NCI-H2196 treated with DMSO at 0.1 percent for 48 hours (cell line): ENCODE measurements around the gene NIN.
"Not testable (repeated sequence)": the region's sequence is repeated elsewhere in the genome, so short reads cannot be mapped to it uniquely, and the experiment has no call there.

ENCODE experiments used
- DNase-seq: peaks from one replicate; lab custom pipeline; 2025; ENCODE audit not compliant: unreplicated experiment; lab: John Stamatoyannopoulos, UW

Gene NIN

GRCh38 chr14:50726372-50727107, 104.4 kb downstream of the NIN start:
- DNase-seq = no peak

- DNase-seq = no peak
Observed at GRCh38 chr14:50725761-50726160, 105.2 kb downstream of the NIN start.

GRCh38 chr14:50719911-50720759, 110.8 kb downstream of the NIN start:
- no peak for DNase-seq

- DNase-seq = no peak
Observed at GRCh38 chr14:50718949-50719348, 112.0 kb downstream of the NIN start.

GRCh38 chr14:50717811-50718210, 113.2 kb downstream of the NIN start:
- DNase-seq = no peak

- DNase-seq = no peak
Observed at GRCh38 chr14:50714450-50715073, 116.4 kb downstream of the NIN start.

GRCh38 chr14:50711043-50711442, 119.9 kb downstream of the NIN start:
- DNase-seq = no peak

GRCh38 chr14:50705026-50705593, 125.9 kb downstream of the NIN start:
- no peak for DNase-seq

- no peak for DNase-seq
Observed at GRCh38 chr14:50704454-50705010, 126.4 kb downstream of the NIN start.

- DNase-seq = no peak
Observed at GRCh38 chr14:50697659-50698290, 133.2 kb downstream of the NIN start.

GRCh38 chr14:50694260-50694659, 136.7 kb downstream of the NIN start:
- DNase-seq = not testable (repeated sequence)

- DNase-seq = no peak
Observed at GRCh38 chr14:50688875-50689274, 142.1 kb downstream of the NIN start.

- no peak for DNase-seq
Observed at GRCh38 chr14:50679674-50680073, 151.3 kb downstream of the NIN start.

GRCh38 chr14:50678163-50678562, 152.8 kb downstream of the NIN start:
- DNase-seq = no peak

GRCh38 chr14:50677527-50678063, 153.4 kb downstream of the NIN start:
- DNase-seq = no peak

- no peak for DNase-seq
Observed at GRCh38 chr14:50676814-50677516, 154.0 kb downstream of the NIN start.

- DNase-seq = no peak
Observed at GRCh38 chr14:50675597-50675996, 155.4 kb downstream of the NIN start.

GRCh38 chr14:50670866-50671256, 160.1 kb downstream of the NIN start:
- DNase-seq = no peak

GRCh38 chr14:50670196-50670865, 160.6 kb downstream of the NIN start:
- no peak for DNase-seq
